Hepatocyte (in vitro differentiated cells): ENCODE results near the gene SPINT3.

ENCODE experiments used
- CTCF ChIP-seq: fragments of 200-600 bp; sonication (generic); IDR thresholded peaks from 2 replicates; pipeline ENCODE4 v1.5.1; 2016; ENCODE audit warnings: antibody characterized with exemption, mild to moderate bottlenecking; ENCODE audit not compliant: poor library complexity
- EZH2 ChIP-seq: fragments of 200-600 bp; sonication (generic); IDR thresholded peaks from 2 replicates; pipeline ENCODE4 v1.6.1; 2016; ENCODE audit warnings: antibody characterized with exemption, mild to moderate bottlenecking, borderline replicate concordance
- EZH2phosphoT487 ChIP-seq: fragments of 200-600 bp; sonication (generic); IDR thresholded peaks from one replicate; pipeline ENCODE4 v1.6.1; 2018; ENCODE audit warnings: antibody characterized with exemption, mild to moderate bottlenecking, low read depth, moderate library complexity; ENCODE audit not compliant: unreplicated experiment, severe bottlenecking

DNA sequence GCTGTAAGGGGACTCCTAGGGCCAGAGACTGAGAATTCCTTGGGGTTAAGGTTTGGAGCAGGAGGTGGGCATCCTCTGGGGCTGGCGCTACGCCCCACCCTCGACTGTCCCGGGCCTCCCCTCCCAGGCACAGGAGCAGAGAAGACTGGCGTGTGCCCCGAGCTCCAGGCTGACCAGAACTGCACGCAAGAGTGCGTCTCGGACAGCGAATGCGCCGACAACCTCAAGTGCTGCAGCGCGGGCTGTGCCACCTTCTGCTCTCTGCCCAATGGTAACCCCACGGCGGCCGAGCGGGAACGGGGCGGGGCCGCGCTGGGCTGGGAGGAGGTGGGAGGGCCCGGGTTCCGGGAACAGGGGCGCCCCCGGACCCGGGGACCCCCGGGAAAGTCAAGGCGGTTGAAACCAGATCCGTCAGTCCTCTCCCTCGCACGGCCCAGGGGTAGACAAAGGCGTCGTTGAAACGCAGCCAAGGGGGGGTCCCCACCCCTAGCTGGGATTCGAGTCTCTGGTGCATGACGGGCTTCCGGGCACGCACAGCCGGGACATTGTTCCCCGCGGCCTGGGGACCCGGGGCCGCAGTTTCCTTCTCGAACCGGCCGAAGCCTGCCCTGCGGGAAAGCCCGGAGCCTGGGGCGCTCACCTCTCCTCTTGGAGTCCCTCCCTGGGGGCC is 45.0 kb downstream of the SPINT3 start:
- TF ChIP-seq EZH2 (no peak), CTCF (no peak), EZH2phosphoT487 (no peak)
